ENCODE measurements around the gene BMERB1. TPM values are rescaled to one million over a fixed set of nuclear protein-coding genes. Genes with fewer than 3 reads are reported as not detected.

The BMERB1 gene
- total and polyA plus RNA-seq, 9 of the 15 experiments (the other 6 are each of a cell fraction or from before 2014, with no cell fraction given): 0.29 to 2.9 (median 0.94) TPM

DNA sequence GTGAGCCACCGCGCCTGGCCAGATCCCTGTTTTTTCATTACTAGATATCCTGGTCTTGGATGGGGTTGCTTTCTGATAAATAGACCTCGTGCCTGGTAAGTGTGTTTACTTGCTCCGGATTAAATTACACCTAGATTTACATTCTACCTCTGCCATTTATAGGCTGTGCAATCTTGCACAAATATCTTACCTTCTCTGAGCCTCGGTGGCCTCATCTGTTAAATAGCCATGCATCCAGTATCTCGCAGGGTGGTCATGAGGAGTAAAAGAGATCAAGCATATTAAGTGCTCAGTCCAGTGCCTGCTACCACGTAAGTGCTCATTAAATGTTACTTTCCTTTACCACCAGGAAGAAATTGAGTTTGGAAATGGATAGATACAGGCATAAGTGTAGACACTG, 98.4 kb downstream of the BMERB1 start:
- peak; percentile 83 for TF ChIP-seq BCOR (IDR thresholded peaks at IDR 0.05)
- TF ChIP-seq KDM1A (IDR thresholded peaks at IDR 0.05): 0 out of 4 replicates have a peak, but pooled peaks of 1 of the 2 experiments have one; percentile 10
- TF ChIP-seq RBM25 (IDR thresholded peaks at IDR 0.05; ENCODE audit: low read depth, low read length, severe bottlenecking): peak; percentile 89
- TF ChIP-seq ARID2 (IDR thresholded peaks at IDR 0.05): no peak
- no peak for TF ChIP-seq NUFIP1 (IDR thresholded peaks at IDR 0.05; ENCODE audit: partially characterized antibody)
- TF ChIP-seq ZFP36 (IDR thresholded peaks at IDR 0.05; ENCODE audit: low read depth, low read length, partially characterized antibody): peak; percentile 63
- no peak overlapping the region for H3K9ac ChIP-seq (ENCODE audit: insufficient read depth in 1 of 2, low read depth in 2 of 2, low read length in 2 of 2)
- 0 out of 2 replicates have a peak overlapping the region, but pooled peaks have one; percentile 13 for H2AFZ ChIP-seq (ENCODE audit: low read depth, low read length)
- ChIA-PET POLR2A (no interaction called here), CTCF (ENCODE audit: low intra/inter-chr PET ratio) (no interaction called here)
- no peak for FAIRE-seq
- H3K27ac ChIP-seq (ENCODE audit: extremely low read depth, low read depth, low read length): no peak overlapping the region
- H3K4me2 ChIP-seq (ENCODE audit: insufficient read depth, low read length): no peak overlapping the region
- no peaks in the 10 kb centered on the region for H3K36me3 ChIP-seq (ENCODE audit: control insufficient read depth, insufficient read depth, low read length)
- in situ Hi-C loops (cut with MboI): no loop called here
- ATAC-seq: no peak
- no peaks in the 10 kb centered on the region for H3K27me3 ChIP-seq (ENCODE audit: control insufficient read depth in 2 of 2, insufficient read depth in 2 of 2, low read length in 2 of 2)
- peaks cover 3 to 4% of the 10 kb centered on the region in 2 experiments; a peak in 3 of 5 replicates for H3K4me1 ChIP-seq (replicated peaks in 1 of 2; ENCODE audit: control insufficient read depth in 2 of 2, insufficient read depth in 2 of 2, low read length in 2 of 2)
- intact Hi-C loops (cut with micrococcal nuclease): no loop called here
- no peaks in the 10 kb centered on the region for H3K79me2 ChIP-seq (ENCODE audit: control insufficient read depth, insufficient read depth, low read length)
- no peaks in the 10 kb centered on the region for H3K9me3 ChIP-seq (replicated peaks; ENCODE audit: control insufficient read depth, insufficient read depth, low read depth, low read length)
- no peak for DNase-seq (ENCODE audit: extremely low read depth in 1 of 4, low spot score in 3 of 4)
- no peaks in the 10 kb centered on the region for H4K20me1 ChIP-seq (replicated peaks; ENCODE audit: control insufficient read depth, insufficient read depth, low read length)
- WGBS (ENCODE audit: insufficient coverage, low coverage, missing lambda C conversion rate): 58% methylated on average over 7 of the region's 7 CpGs
- H3K4me3 ChIP-seq: no peak overlapping the region
- no peaks in the 10 kb centered on the region for H3K9me1 ChIP-seq (ENCODE audit: control insufficient read depth, insufficient read depth, low read length)
- BruUV-seq (replicated peaks): no TSS peak

DNA sequence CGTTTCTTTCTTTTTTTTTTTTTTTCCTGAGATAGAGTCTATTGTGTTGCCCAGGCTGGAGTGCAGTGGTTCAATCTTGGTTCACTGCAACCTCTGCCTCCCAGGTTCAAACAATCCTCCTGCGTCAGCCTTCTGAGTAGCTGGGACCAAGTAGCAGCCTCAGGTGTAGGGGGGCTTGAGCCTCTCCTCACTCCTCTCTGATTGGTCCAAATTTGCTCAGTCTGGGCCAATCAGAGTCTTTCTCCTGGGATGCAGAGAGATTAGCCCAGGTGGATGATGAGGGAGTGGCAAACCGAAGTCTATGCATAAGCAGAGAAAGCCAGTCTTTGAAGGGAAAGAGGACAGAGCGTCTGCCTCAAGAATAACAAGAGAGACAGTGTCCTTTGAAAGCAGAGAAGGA, 99.0 kb downstream of the BMERB1 start:
- BruUV-seq (replicated peaks): no TSS peak
- ChIA-PET POLR2A (interaction anchor here (0.7 to 3.5 kb wide), 2 partner anchors 11 to 24 kb away, joined by 3 to 12 read pairs; no protein-coding TSS in a partner anchor), CTCF (ENCODE audit: low intra/inter-chr PET ratio) (no interaction called here)
- intact Hi-C loops (cut with micrococcal nuclease) (no loop called here), in situ Hi-C loops (cut with MboI) (no loop called here)
- Histone ChIP-seq H3K36me3 (ENCODE audit: control insufficient read depth, insufficient read depth, low read length) (no peaks in the 10 kb centered on the region), H3K9me3 (replicated peaks; ENCODE audit: control insufficient read depth, insufficient read depth, low read depth, low read length) (no peaks in the 10 kb centered on the region), H3K4me2 (ENCODE audit: insufficient read depth, low read length) (no peak overlapping the region), H3K4me3 (no peak overlapping the region), H3K9ac (ENCODE audit: insufficient read depth in 1 of 2, low read depth in 2 of 2, low read length in 2 of 2) (no peak overlapping the region), H3K79me2 (ENCODE audit: control insufficient read depth, insufficient read depth, low read length) (no peaks in the 10 kb centered on the region), H3K27ac (ENCODE audit: extremely low read depth, low read depth, low read length) (no peak overlapping the region), H2AFZ (ENCODE audit: low read depth, low read length) (no peak overlapping the region), H3K27me3 (ENCODE audit: control insufficient read depth in 2 of 2, insufficient read depth in 2 of 2, low read length in 2 of 2) (no peaks in the 10 kb centered on the region), H3K9me1 (ENCODE audit: control insufficient read depth, insufficient read depth, low read length) (no peaks in the 10 kb centered on the region), H3K4me1 (replicated peaks in 1 of 2; ENCODE audit: control insufficient read depth in 2 of 2, insufficient read depth in 2 of 2, low read length in 2 of 2) (peaks cover 3 to 4% of the 10 kb centered on the region in 2 experiments; a peak in 3 of 5 replicates), H4K20me1 (replicated peaks; ENCODE audit: control insufficient read depth, insufficient read depth, low read length) (no peaks in the 10 kb centered on the region)
- ATAC-seq (peak; percentile 26; the same call in 1 of the 3 replicates), FAIRE-seq (no peak), DNase-seq (ENCODE audit: extremely low read depth in 1 of 4, low spot score in 3 of 4) (peak in 3 of 4 experiments; percentile 41 to 45 (median 44))
- TF ChIP-seq NFYB (IDR thresholded peaks at IDR 0.05; ENCODE audit: extremely low read depth, insufficient read length) (peak; percentile 66), ZNF695 (CRISPR knock-in tag; IDR thresholded peaks at IDR 0.05) (no peak), MEIS2 (IDR thresholded peaks at IDR 0.05; ENCODE audit: partially characterized antibody) (no peak), MIER1 (IDR thresholded peaks at IDR 0.05; ENCODE audit: low read depth) (no peak)
- TF ChIP-seq, protein P1, sequence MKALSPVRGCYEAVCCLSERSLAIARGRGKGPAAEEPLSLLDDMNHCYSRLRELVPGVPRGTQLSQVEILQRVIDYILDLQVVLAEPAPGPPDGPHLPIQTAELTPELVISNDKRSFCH (CRISPR knock-in tag; IDR thresholded peaks at IDR 0.05): no peak
- TF ChIP-seq, protein P1 (tag; IDR thresholded peaks at IDR 0.05): no peak
- WGBS (ENCODE audit: insufficient coverage, low coverage, missing lambda C conversion rate): 41% methylated on average over 4 of the region's 4 CpGs

Measured in K562 (cell line).